GM18520 (cell line): ENCODE data around the gene GALNTL6.

Experiments used
- ATAC-seq: cut with Tn5 transposase; IDR thresholded peaks from one replicate; pipeline ENCODE4 v1.9.1; 2021; ENCODE audit not compliant: unreplicated experiment

The GALNTL6 gene

DNA sequence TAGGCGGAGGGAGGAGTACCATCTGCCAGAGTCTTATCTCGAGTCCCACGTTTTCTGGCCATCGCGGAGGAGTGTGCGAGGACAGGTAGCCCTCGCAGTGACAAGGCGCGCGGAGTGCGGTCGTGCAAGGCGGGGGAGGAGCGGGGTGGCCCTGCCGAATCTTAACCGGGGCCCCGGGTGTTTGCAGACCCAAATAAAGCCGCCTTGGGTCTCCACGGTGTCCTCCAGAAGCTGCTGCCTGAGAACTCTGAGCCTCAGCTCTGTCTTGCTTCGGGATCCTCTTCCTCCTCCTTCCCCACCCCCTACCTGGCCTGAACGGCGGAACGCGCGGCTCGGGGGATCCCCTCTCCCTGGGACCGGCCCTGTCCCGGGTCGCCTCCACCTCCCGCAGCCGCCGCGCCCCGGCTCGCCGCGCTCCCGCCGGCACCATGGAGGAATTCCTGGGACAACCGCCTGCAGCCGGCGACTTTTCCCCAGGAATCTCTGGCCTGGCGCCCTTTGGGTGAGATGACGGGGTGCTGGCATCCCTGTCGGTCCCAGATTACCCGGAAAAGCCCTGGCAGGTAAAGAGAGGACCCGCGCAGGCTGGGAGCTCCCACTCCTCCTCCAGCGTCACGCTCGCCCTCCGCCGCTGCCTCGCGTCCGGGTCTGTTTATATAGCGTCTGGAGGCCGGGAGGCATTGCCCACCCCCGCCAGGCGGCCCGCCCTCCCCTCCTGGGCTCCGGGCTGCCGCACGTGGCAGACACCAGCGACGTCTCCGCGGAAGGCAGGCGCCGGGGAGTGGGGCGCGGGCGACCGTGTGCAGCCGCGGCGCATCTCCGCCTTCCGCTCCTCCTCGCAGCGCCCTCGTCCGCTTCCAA, at the start of gene GALNTL6:
GALNTL6 (plus strand) TSS at position 740 of the 861 bp plus-strand sequence.
- no peak for ATAC-seq

DNA sequence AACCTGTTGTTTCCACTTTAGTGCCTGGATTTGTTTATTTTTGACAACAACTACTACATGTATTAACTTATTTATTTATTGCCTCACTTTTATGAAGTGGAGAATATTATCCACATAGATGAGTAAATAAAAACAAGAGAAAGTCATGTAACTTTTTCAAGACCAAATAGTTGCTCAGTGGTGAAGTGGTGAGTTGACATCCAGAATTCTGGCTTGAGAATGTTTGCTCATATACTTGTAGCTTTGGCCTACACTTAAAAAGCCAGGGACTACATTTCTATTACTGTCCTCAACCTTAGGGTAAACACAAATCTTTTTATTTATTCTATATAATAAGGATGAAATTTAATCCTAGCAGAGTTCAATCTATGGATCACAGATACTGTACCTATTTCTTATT, 47.7 kb upstream of the GALNTL6 start:
- no peak for ATAC-seq

DNA sequence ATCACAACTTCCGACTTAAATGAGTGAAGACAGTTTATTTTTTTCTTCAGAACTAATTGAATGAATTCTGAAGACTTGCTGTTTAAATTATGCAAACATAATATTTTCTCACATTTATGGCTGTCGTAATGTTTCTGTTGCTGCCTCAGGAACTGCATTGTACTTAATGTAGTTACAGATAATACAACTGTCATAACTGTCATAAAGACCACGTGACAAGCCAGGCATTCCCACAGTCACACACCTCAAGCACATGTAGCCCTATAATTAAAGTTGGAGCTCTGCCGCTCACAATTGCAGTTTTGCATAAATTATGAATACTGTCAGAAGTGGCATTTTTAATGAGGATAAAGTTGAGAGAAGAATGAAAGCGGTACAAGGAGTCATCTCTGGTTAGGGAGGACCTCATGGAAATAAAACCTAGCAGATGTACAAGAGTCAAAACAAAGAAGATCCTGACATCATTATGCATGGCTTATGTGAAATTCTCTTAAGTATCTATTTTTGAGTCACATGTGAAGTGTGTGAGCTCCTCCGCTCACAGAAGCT, 38.5 kb upstream of the GALNTL6 start:
- ATAC-seq: no peak

DNA sequence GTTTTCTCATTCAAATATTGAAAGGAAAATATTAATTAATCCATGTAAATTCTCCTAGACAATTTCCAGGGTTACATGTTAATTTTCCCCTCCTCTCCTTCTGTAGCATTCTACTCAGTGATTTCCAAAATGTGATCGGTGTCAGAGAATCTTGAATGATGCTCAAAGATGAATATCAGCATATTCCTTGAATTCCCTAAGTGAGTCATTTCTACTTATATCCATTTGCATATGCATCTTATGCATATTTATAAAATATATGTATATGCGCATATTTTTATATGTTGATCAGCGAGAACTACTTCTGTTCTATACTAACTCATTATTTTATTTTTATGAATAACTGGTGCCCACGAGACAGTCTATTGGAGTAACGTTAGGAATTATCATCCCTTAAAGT, 33.9 kb upstream of the GALNTL6 start:
- no peak for ATAC-seq

DNA sequence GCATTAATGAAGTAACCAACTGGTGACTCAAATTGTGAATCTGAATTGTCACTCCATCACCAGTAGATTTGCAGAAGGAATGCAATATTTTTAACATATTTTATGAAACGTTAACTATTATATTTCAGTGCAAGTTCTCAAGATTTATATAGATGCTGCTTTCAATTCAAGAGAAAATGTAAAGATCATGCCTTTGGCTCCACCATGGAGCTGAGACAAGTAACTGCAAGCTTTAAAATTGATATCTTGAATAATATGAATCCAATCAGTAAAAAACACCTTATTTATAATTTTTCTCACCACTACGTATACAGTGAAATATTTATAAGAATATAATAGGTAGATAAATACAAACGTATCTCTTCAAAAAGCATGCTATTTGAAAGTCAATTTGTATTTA, 27.8 kb upstream of the GALNTL6 start:
- no peak for ATAC-seq

DNA sequence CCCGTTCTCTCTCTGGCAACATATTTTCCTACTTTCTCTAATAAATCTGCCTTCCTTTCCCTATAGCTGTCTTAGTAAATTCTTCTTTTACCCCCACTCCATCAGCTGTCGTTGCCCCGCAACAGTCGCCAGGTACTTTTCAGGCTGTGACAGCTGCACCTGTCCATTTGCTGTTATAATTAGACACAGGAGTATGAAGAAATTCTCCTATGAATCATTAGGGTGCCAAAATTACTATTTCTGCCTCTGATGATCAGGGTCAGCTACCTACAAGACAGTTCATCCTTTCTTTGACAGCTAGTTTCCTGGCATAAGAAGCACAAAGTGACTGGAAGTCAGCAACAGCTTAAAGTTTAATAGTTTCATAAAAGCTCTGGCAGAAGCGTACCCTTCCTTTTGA, 19.5 kb upstream of the GALNTL6 start:
- ATAC-seq: no peak

DNA sequence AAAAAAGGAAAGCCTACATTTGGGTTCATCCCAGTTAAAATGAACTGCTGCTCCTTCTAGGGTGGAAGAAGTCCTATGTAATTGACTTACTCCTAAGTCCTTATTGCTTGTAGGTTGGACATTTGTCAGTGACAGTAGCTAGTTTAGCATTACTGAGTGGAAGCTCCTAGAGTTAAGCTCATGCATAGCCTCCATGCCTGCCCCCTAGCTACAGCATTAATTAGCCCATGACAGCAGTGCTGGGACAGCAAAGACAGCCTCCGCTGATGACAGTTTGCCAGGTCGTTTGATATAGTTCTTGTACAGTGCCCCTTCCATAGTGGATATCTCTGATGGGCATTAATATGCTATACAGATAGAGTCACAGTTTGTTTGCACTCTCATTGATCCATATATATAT, 18.7 kb upstream of the GALNTL6 start:
- no peak for ATAC-seq

DNA sequence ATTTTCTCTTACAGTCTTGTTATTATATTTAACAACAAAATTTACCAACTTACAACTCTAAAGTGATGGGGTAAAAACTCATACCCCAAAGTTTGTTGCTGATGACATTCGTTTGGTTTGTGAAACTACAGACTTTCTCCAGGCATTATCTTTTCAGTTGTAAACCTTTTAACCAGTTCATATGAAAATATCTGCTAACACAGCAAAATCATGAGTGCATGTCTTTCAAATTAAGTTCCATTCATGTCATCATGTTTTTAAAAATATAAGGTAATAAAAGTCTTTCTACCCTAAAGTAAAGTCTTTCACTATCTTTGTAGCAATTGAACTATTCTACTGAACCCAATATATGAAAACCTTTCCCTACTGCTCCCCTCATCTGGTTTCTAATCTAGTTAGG, 3.4 kb upstream of the GALNTL6 start:
- no peak for ATAC-seq

DNA sequence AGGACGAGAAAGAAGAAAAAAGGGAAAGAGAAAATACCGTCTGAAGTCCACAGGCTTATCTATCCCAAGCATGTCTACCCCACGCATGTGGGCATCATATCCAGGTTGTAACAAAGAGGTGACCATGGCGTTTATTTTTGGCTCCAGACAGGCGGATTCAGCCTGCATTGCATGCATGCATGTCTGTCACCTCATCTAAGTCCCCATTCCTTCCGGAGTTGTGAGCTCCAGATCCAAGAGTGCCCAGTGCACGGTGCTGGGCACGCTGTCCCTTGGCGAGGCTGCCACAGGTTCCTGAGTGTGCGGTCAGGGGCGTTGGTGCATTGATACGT, 905 bp upstream of the GALNTL6 start:
- ATAC-seq: no peak

DNA sequence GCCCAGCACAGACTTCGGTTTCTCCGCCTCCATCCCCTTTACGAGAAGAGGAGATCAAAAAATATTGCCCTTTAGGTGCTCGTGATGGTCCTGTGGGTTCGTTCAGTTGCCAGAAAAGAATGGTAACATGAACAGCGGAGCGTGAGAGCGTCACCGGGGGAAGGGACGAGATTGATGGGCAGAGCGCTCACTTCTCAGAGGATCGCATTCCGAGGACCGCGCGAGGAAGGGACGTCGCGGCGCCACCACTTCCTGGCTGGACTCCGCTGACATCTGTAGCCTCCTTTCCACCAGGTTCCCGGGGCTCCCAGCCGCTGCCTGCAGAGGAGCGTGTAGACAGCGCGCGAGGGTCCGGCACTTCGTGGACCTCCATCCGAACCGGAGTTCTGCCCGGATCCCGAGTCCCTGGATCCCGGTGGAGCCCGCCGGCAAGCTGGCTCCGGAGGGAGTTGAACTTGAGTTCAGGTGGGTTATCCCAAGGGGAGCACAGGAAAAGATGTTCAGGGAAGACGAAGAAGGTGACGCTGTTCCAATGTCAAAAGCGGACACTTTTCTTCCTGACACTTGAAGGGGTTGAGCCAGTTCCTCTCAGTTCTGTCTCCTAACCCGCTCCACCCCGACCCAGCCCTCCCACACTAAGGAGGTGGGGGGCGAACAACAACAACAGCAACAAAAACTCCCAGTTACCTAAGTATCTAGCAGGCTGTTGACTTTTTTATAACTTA, 484 bp downstream of the GALNTL6 start:
- ATAC-seq: no peak

DNA sequence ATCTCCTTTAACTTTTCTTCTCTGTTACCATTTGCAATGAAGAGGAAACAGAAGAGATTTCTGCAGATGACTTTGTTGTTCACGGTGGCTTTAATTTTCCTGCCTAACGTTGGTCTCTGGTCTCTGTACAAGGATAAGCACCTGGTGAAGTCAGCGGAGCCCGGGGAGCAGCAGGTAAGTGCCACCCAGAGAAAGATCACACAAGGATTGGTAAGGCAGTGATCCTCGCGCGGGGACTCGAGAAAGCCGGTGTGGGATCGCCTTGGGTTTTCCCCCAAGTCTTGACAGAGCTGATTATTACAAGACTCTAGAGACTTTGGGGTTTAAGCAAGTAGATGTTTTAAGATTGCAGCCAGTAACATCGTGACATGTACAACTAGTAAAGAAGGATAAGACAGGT, 1.3 kb downstream of the GALNTL6 start:
- no peak for ATAC-seq

DNA sequence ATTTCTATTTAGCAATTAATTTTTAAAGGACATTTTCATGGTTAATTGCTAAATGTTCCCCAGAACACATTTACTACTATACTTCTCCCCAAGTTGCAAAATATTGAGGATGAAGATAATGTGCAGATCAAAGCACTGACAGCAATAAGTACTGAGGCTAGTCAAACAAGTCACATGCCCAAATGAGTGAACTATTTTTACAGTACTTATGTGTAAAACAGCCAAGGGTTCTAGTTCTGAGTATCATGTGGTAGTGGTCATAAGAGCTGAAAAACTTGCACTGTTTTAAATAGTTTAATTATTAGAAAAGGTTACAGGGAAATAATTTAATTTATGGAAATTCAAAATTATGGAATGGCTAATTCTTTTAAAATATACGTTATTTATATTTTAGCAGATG, 3.8 kb downstream of the GALNTL6 start:
- no peak for ATAC-seq

DNA sequence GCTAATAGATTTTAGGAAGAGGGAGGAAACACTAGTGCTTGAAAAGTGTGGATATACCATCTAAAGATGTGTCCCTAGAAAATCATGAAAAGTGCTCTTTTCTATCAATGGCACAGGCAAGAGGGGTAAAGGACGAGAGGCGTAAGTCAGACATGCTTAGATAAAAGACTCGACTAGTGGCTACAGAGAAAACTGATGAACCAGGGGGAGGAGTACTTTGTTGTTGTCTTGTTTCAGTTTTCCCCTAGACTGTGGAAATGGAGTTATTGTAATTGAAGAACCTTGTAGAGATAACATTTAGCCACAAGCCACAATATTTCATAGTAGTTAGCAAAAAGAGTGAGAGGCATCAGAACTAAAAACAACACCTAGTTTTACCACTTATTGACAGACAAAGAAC, 21.4 kb downstream of the GALNTL6 start:
- no peak for ATAC-seq

DNA sequence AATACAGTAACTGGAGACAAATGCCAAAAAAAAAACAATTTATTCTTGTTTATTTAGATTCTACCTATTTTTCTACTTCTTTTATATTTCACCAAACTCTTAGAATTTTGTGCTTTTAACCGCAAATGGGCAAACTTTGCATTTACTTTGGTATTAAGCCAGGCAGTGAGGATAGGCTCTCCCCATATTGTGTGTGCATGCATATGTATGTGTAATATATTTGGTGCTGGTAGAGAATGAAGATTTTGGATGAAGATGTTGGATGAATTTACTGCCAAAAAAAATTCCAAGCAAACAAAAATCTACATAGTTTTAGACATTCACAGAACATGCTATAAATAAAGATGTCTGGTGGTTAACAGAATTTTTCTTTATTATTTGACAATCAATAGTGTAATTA, 30.3 kb downstream of the GALNTL6 start:
- no peak for ATAC-seq

DNA sequence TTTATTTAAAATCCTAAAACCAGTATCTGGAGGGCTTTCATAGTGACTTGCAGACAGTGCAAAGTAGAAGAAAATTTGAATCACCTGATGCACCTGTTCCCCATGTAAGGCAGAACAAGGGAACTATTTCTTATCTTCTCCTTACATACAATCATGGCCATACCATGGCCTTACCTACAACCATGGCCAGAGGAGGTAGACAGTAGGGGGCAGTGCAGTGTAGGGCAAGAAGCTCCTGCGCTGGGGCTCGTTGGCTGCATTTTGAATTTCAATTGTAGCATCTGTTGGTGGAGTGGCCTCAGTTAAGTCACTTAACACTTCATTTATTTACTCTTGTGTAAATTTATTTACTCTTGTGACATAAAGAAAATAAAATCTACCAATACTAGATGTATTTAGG, 33.0 kb downstream of the GALNTL6 start:
- ATAC-seq: peak; percentile 42

DNA sequence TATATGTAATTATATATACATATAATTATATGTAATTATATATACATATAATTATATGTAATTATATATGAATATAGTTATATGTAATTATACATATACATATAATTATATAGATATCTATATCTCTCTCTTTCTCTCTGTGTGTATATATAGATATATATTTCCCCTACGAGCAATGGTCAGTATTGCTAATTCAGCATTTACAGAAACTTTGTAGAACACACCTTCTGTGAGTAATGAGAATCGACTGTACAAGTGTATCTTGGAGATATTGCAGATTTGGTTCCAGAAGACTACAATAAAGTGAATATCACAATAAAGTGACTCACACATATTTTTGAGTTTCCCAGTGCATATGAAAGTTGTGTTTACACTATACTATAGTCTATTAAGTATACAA, 33.7 kb downstream of the GALNTL6 start:
- ATAC-seq: no peak

DNA sequence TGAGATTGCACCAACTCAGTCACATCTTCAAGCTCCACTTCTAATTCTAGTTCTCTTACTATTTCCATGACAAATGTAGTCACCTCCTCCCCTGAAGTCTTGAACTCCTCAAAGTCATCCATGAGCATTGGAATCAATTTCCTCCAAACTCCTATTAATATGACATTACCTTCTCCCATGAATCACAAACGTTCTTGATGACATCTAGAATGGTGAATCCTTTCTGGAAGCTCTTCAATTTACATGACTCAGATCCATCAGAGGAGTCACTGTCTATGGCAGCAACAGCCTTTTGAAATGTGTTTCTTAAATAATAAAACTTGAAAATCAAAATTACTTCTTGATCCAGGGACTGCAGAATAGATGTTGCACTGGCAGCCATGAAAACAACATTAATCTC, 34.5 kb downstream of the GALNTL6 start:
- no peak for ATAC-seq

DNA sequence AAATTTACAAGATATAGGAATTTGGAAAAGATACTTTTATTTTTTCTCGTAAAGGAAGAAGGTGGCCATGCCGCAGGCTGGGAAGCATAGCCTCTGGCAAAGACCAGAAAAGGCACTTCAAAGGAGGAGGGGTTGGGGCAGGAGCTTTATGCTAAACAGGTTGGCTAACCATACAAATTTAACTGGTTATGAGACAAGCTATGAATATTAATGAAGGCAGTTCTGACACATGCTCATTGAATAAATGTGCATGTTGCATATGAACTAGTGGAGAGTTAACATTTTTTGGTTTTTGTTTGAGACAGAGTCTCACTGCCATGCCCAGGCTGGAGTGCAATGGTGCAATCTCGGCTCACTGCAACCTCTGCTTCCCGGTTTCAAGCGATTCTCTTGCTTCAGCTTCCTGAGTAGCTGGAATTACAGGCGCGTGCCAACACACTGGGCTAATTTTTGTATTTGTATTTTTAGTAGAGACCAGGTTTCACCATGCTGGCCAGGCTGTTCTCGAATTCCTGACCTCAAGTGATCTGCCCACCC, 36.5 kb downstream of the GALNTL6 start:
- no peak for ATAC-seq

DNA sequence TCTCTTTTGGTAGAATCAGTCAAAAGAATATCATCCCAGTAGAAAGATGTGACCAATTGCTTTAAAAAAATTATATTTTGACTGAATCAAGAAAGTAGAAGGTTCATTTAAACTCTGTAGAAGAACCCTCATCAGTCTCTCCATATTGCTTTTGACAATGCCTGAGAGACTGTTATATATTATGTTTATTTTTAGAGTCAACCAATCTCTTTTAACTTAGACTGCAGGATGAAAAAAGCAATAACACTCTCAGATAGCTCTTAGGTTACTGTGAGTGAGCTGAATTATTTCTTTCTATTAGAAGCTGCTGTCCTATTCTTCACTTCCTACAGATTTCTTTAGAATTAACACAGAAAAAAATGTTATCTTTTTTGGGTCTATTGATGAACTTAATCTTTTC, 38.1 kb downstream of the GALNTL6 start:
- ATAC-seq: no peak

DNA sequence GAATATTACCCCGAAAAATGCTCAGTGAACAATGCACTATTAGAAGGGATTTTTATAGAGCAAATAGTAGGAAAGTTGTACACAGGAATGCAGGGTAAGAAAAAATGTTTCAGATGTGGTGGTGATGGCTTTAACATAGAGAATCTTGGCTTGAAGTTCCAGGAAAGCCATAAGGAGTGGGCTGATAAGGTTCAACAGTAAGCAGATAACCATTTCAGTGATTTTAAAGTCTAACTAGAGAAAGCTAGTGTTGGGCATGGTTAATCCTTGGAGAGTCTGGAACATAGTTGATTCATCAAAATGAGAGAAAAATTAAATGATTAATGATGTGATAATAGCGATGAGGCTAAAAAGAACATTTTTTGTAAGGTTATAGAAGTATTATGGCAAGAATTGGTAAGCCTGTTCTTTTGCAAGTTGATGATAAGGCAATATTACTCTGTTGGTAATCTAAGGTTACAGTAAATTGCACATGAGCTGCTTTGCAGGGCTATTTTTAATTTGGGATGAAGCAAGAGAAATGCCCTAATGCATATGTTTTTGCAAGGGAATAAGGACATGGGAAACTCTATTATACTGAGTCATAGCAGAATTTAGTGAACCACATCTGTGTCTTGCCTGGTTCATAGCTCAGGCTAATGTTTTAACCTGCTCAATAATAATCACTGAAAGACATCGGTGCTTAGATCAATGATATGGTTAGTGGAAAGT, 44.3 kb downstream of the GALNTL6 start:
- no peak for ATAC-seq

DNA sequence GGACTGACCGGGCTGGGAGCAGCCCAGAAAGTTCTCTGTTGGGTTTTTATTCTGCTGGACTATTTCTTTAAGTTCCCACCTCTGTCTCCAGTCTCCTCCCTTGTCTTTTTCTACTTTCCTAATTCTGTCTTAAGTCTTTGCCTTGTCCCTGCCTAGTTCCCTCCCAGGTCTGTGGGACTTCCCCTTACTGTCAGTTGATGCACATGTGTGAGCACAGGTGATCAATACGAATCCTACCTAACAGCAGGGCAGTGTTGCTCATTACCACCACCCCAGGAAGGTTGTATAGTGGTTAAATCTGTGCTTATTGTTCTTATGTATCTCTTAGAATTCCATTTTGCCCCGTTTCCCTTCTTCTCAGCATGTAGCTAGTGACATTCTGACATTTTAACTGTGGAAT, 62.1 kb downstream of the GALNTL6 start:
- no peak for ATAC-seq
